Ovary (tissue), 3 donors: Measurements from ENCODE around the gene TMEM109.

ENCODE experiments used
- EP300 ChIP-seq: sonication (generic); formaldehyde crosslinking; IDR thresholded peaks from one replicate; pipeline ENCODE4 v1.6.1; 2017; ENCODE audit warnings: antibody characterized with exemption
- POLR2A ChIP-seq: fragments of 450-650 bp; IDR thresholded peaks from one replicate; pipeline ENCODE4 v1.6.1; 2017; ENCODE audit warnings: antibody characterized with exemption, mild to moderate bottlenecking, moderate library complexity
- TF ChIP-seq, protein P1 (sequence below), 3 donors: fragments of 450-650 bp in 2 of 3; fragments of 200-600 bp in 1 of 3; IDR thresholded peaks; one replicate each; pipeline versions ENCODE4 v1.5.1 to v1.8.0; 2016 to 2022; ENCODE audit warnings: antibody characterized with exemption in 3 of 3, mild to moderate bottlenecking in 1 of 3
- donor health status: DM: no; HTN: no; CAD: no.

DNA sequence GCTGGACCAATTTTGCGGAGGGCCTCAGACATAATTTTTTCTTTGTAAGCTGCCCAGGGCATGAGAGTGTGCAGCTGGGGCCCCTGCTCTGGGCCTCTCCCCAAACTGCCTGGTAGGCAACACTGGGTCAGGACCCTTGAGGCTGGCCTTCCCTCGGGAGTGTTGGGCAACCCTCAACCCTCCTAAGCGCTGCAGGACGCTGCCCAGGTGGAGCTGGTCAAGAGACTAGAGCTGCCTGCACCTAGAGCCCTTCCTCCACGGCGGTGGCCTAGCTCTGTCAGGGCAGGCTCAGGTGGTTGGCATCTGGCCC is 9.8 kb downstream of the TMEM109 start:
- TF ChIP-seq, protein P1, sequence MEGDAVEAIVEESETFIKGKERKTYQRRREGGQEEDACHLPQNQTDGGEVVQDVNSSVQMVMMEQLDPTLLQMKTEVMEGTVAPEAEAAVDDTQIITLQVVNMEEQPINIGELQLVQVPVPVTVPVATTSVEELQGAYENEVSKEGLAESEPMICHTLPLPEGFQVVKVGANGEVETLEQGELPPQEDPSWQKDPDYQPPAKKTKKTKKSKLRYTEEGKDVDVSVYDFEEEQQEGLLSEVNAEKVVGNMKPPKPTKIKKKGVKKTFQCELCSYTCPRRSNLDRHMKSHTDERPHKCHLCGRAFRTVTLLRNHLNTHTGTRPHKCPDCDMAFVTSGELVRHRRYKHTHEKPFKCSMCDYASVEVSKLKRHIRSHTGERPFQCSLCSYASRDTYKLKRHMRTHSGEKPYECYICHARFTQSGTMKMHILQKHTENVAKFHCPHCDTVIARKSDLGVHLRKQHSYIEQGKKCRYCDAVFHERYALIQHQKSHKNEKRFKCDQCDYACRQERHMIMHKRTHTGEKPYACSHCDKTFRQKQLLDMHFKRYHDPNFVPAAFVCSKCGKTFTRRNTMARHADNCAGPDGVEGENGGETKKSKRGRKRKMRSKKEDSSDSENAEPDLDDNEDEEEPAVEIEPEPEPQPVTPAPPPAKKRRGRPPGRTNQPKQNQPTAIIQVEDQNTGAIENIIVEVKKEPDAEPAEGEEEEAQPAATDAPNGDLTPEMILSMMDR (IDR thresholded peaks at IDR 0.05): no peak
- TF ChIP-seq POLR2A: no peak
- no peak for TF ChIP-seq EP300
